Gastroesophageal sphincter (tissue), 3 donors: ENCODE measurements around the gene IFNA1.

Experiments
- EP300 ChIP-seq: sonication (generic); formaldehyde crosslinking; IDR thresholded peaks from one replicate; pipeline ENCODE4 v1.6.1; 2017; ENCODE audit warnings: antibody characterized with exemption, mild to moderate bottlenecking
- POLR2A ChIP-seq, 2 donors: fragments of 450-650 bp; IDR thresholded peaks; one replicate each; pipeline ENCODE4 v1.6.1; 2017; ENCODE audit warnings: antibody characterized with exemption in 2 of 2, mild to moderate bottlenecking in 2 of 2, moderate library complexity in 1 of 2
- TF ChIP-seq, protein P1 (sequence below), 4 experiments: fragments of 200-600 bp in 2 of 4; fragments of 450-650 bp in 2 of 4; sonication (generic) in 1 of 4; IDR thresholded peaks; one replicate each; pipeline ENCODE4 v1.5.1; 2017 to 2019; ENCODE audit warnings: antibody characterized with exemption in 4 of 4, mild to moderate bottlenecking in 2 of 4, moderate library complexity in 2 of 4

GRCh38 chr9:21413151-21413550 lies 27.1 kb upstream of the IFNA1 start:
- TF ChIP-seq EP300 (no peak), POLR2A (IDR thresholded peaks at IDR 0.05) (no peak)
- TF ChIP-seq, protein P1, sequence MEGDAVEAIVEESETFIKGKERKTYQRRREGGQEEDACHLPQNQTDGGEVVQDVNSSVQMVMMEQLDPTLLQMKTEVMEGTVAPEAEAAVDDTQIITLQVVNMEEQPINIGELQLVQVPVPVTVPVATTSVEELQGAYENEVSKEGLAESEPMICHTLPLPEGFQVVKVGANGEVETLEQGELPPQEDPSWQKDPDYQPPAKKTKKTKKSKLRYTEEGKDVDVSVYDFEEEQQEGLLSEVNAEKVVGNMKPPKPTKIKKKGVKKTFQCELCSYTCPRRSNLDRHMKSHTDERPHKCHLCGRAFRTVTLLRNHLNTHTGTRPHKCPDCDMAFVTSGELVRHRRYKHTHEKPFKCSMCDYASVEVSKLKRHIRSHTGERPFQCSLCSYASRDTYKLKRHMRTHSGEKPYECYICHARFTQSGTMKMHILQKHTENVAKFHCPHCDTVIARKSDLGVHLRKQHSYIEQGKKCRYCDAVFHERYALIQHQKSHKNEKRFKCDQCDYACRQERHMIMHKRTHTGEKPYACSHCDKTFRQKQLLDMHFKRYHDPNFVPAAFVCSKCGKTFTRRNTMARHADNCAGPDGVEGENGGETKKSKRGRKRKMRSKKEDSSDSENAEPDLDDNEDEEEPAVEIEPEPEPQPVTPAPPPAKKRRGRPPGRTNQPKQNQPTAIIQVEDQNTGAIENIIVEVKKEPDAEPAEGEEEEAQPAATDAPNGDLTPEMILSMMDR (IDR thresholded peaks at IDR 0.05), result no peak
